Measurements from ENCODE around the gene KYNU.

DNA sequence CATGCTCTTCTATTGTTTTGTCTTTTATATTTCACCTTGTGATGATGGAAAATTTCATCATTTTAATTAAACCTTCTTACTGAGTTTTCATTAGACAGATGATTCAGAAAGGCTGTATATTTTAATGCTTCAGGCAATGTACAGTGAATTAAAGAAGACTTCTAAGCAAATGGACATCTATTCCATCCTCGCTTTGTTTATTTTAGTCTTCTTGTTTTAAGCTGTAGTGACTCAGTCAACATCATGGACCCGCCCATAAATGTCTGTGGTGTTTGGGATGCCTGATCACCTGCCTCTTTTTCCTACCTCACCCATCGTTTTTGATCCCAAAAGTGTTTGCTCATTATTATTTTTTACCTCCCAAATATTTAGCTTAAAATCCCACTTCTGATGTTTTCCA lies 43.1 kb downstream of the KYNU start:
- TF ChIP-seq POLR2AphosphoS5 (IDR thresholded peaks at IDR 0.05; ENCODE audit: low read depth, low read length) (no peak), TAF1 (IDR thresholded peaks at IDR 0.05; ENCODE audit: low read depth, low read length) (no peak), POLR2A (IDR thresholded peaks at IDR 0.05; ENCODE audit: low read depth, low read length) (no peak), SPI1 (IDR thresholded peaks at IDR 0.05; ENCODE audit: low read depth, low read length) (no peak), POU2F2 (IDR thresholded peaks at IDR 0.05; ENCODE audit: low read depth, low read length) (no peak)

Data from GM12891 (cell line).